ENCODE data around the gene GRID2. TPM values are rescaled to one million over a fixed set of nuclear protein-coding genes. Genes with fewer than 3 reads are reported as not detected.

GRID2 gene
- total RNA-seq, 1 donor from 2014 or later = not detected

GRCh38 chr4:93475730-93476129 lies 1172.0 kb downstream of the GRID2 start:
- intact Hi-C loops (cut with micrococcal nuclease) = no loop called here

- intact Hi-C loops (cut with micrococcal nuclease) = no loop called here
Observed at GRCh38 chr4:93478805-93479204, 1175.0 kb downstream of the GRID2 start.

GRCh38 chr4:93480452-93480851 lies 1176.7 kb downstream of the GRID2 start:
- intact Hi-C loops (cut with micrococcal nuclease) = no loop called here

GRCh38 chr4:93495346-93495745 lies 1191.6 kb downstream of the GRID2 start:
- intact Hi-C loops (cut with micrococcal nuclease) = no loop called here

GRCh38 chr4:93501244-93501643 lies 1197.5 kb downstream of the GRID2 start:
- intact Hi-C loops (cut with micrococcal nuclease) = no loop called here

- intact Hi-C loops (cut with micrococcal nuclease) = no loop called here
Observed at GRCh38 chr4:93501946-93502345, 1198.2 kb downstream of the GRID2 start.

- intact Hi-C loops (cut with micrococcal nuclease) = no loop called here
Observed at GRCh38 chr4:93502991-93503390, 1199.2 kb downstream of the GRID2 start.

GRCh38 chr4:93513851-93514250 lies 1210.1 kb downstream of the GRID2 start:
- intact Hi-C loops (cut with micrococcal nuclease) = no loop called here

- intact Hi-C loops (cut with micrococcal nuclease) = no loop called here
Observed at GRCh38 chr4:93515208-93515607, 1211.4 kb downstream of the GRID2 start.

GRCh38 chr4:93529692-93530372 lies 1226.1 kb downstream of the GRID2 start:
- intact Hi-C loops (cut with micrococcal nuclease) = no loop called here

- intact Hi-C loops (cut with micrococcal nuclease) = no loop called here
Observed at GRCh38 chr4:93532234-93532633, 1228.5 kb downstream of the GRID2 start.

GRCh38 chr4:93540562-93540961 lies 1236.8 kb downstream of the GRID2 start:
- intact Hi-C loops (cut with micrococcal nuclease) = no loop called here

- intact Hi-C loops (cut with micrococcal nuclease) = no loop called here
Observed at GRCh38 chr4:93561842-93562241, 1258.1 kb downstream of the GRID2 start.

- intact Hi-C loops (cut with micrococcal nuclease) = no loop called here
Observed at GRCh38 chr4:93568758-93569157, 1265.0 kb downstream of the GRID2 start.

GRCh38 chr4:93573285-93573684 lies 1269.5 kb downstream of the GRID2 start:
- intact Hi-C loops (cut with micrococcal nuclease) = no loop called here

GRCh38 chr4:93578942-93579341 lies 1275.2 kb downstream of the GRID2 start:
- intact Hi-C loops (cut with micrococcal nuclease) = no loop called here

- intact Hi-C loops (cut with micrococcal nuclease) = no loop called here
Observed at GRCh38 chr4:93605163-93605562, 1301.4 kb downstream of the GRID2 start.

- intact Hi-C loops (cut with micrococcal nuclease) = no loop called here
Observed at GRCh38 chr4:93617606-93618005, 1313.8 kb downstream of the GRID2 start.

GRCh38 chr4:93633721-93634120 lies 1330.0 kb downstream of the GRID2 start:
- intact Hi-C loops (cut with micrococcal nuclease) = no loop called here

GRCh38 chr4:93635943-93636342 lies 1332.2 kb downstream of the GRID2 start:
- intact Hi-C loops (cut with micrococcal nuclease) = no loop called here

- intact Hi-C loops (cut with micrococcal nuclease) = no loop called here
Observed at GRCh38 chr4:93645120-93645519, 1341.4 kb downstream of the GRID2 start.

GRCh38 chr4:93646233-93646930 lies 1342.6 kb downstream of the GRID2 start:
- intact Hi-C loops (cut with micrococcal nuclease) = no loop called here

- intact Hi-C loops (cut with micrococcal nuclease) = no loop called here
Observed at GRCh38 chr4:93648258-93648657, 1344.5 kb downstream of the GRID2 start.
